Measurements from ENCODE around the gene DPYD.

Gene DPYD

GRCh38 chr1:97654876-97655585 lies 265.8 kb downstream of the DPYD start:
- Histone ChIP-seq H3K36me3 (ENCODE audit: insufficient read depth, insufficient read length, low read length) (no peaks in the 10 kb centered on the region), H3K9ac (ENCODE audit: insufficient read length, low read depth) (no peak overlapping the region), H3K4me3 (ENCODE audit: insufficient read length, low read depth) (no peak overlapping the region), H3K9me3 (ENCODE audit: insufficient read depth, low read length) (no peaks in the 10 kb centered on the region), H3K4me1 (ENCODE audit: insufficient read depth, insufficient read length) (no peaks in the 10 kb centered on the region), H3K27me3 (ENCODE audit: insufficient read depth, insufficient read length) (no peaks in the 10 kb centered on the region)
- DNase-seq (ENCODE audit: low read depth, low spot score) = no peak
- TF ChIP-seq ZNF274 (IDR thresholded peaks at IDR 0.05; ENCODE audit: low read depth, low read length) (no peak), YY1 (IDR thresholded peaks at IDR 0.05; ENCODE audit: insufficient read depth, insufficient read length) (no peak), SUZ12 (IDR thresholded peaks at IDR 0.05; ENCODE audit: extremely low read depth, insufficient read depth, insufficient read length) (no peak)

- no peak overlapping the region for H3K9ac ChIP-seq (ENCODE audit: insufficient read length, low read depth)
- TF ChIP-seq ZNF274 (IDR thresholded peaks at IDR 0.05; ENCODE audit: low read depth, low read length) (no peak), YY1 (IDR thresholded peaks at IDR 0.05; ENCODE audit: insufficient read depth, insufficient read length) (no peak), SUZ12 (IDR thresholded peaks at IDR 0.05; ENCODE audit: extremely low read depth, insufficient read depth, insufficient read length) (no peak)
- no peak for DNase-seq (ENCODE audit: low read depth, low spot score)
- H3K27me3 ChIP-seq (ENCODE audit: insufficient read depth, insufficient read length) = no peaks in the 10 kb centered on the region
- H3K36me3 ChIP-seq (ENCODE audit: insufficient read depth, insufficient read length, low read length) = no peaks in the 10 kb centered on the region
- H3K9me3 ChIP-seq (ENCODE audit: insufficient read depth, low read length) = peaks cover under 1% of the 10 kb centered on the region; the same call in 1 of the 2 replicates
- H3K4me1 ChIP-seq (ENCODE audit: insufficient read depth, insufficient read length) = no peaks in the 10 kb centered on the region
- H3K4me3 ChIP-seq (ENCODE audit: insufficient read length, low read depth) = no peak overlapping the region
Measured at GRCh38 chr1:97651250-97651649, 269.6 kb downstream of the DPYD start.

- Histone ChIP-seq H3K4me1 (ENCODE audit: insufficient read depth, insufficient read length) (no peaks in the 10 kb centered on the region), H3K9me3 (ENCODE audit: insufficient read depth, low read length) (peaks cover 7% of the 10 kb centered on the region; the same call in 1 of the 2 replicates), H3K36me3 (ENCODE audit: insufficient read depth, insufficient read length, low read length) (no peaks in the 10 kb centered on the region), H3K9ac (ENCODE audit: insufficient read length, low read depth) (no peak overlapping the region), H3K27me3 (ENCODE audit: insufficient read depth, insufficient read length) (no peaks in the 10 kb centered on the region), H3K4me3 (ENCODE audit: insufficient read length, low read depth) (no peak overlapping the region)
- no peak for DNase-seq (ENCODE audit: low read depth, low spot score)
- TF ChIP-seq SUZ12 (IDR thresholded peaks at IDR 0.05; ENCODE audit: extremely low read depth, insufficient read depth, insufficient read length) (no peak), ZNF274 (IDR thresholded peaks at IDR 0.05; ENCODE audit: low read depth, low read length) (no peak), YY1 (IDR thresholded peaks at IDR 0.05; ENCODE audit: insufficient read depth, insufficient read length) (no peak)
Measured at GRCh38 chr1:97649591-97649990, 271.2 kb downstream of the DPYD start.

GRCh38 chr1:97647776-97648175 lies 273.1 kb downstream of the DPYD start:
- TF ChIP-seq ZNF274 (IDR thresholded peaks at IDR 0.05; ENCODE audit: low read depth, low read length) (no peak), YY1 (IDR thresholded peaks at IDR 0.05; ENCODE audit: insufficient read depth, insufficient read length) (no peak), SUZ12 (IDR thresholded peaks at IDR 0.05; ENCODE audit: extremely low read depth, insufficient read depth, insufficient read length) (no peak)
- DNase-seq (ENCODE audit: low read depth, low spot score) = no peak

GRCh38 chr1:97646071-97646470 lies 274.8 kb downstream of the DPYD start:
- TF ChIP-seq ZNF274 (IDR thresholded peaks at IDR 0.05; ENCODE audit: low read depth, low read length) (no peak), YY1 (IDR thresholded peaks at IDR 0.05; ENCODE audit: insufficient read depth, insufficient read length) (no peak), SUZ12 (IDR thresholded peaks at IDR 0.05; ENCODE audit: extremely low read depth, insufficient read depth, insufficient read length) (no peak)
- Histone ChIP-seq H3K9me3 (ENCODE audit: insufficient read depth, low read length) (peaks cover 7% of the 10 kb centered on the region; the same call in 1 of the 2 replicates), H3K27me3 (ENCODE audit: insufficient read depth, insufficient read length) (no peaks in the 10 kb centered on the region), H3K4me1 (ENCODE audit: insufficient read depth, insufficient read length) (no peaks in the 10 kb centered on the region), H3K36me3 (ENCODE audit: insufficient read depth, insufficient read length, low read length) (no peaks in the 10 kb centered on the region), H3K4me3 (ENCODE audit: insufficient read length, low read depth) (no peak overlapping the region), H3K9ac (ENCODE audit: insufficient read length, low read depth) (no peak overlapping the region)
- DNase-seq (ENCODE audit: low read depth, low spot score) = no peak

More at GRCh38 chr1:97647776-97648175, 273.1 kb downstream of the DPYD start:
- Histone ChIP-seq H3K4me1 (ENCODE audit: insufficient read depth, insufficient read length) (no peaks in the 10 kb centered on the region), H3K9ac (ENCODE audit: insufficient read length, low read depth) (no peak overlapping the region), H3K36me3 (ENCODE audit: insufficient read depth, insufficient read length, low read length) (no peaks in the 10 kb centered on the region), H3K9me3 (ENCODE audit: insufficient read depth, low read length) (peaks cover 7% of the 10 kb centered on the region; the same call in 1 of the 2 replicates), H3K27me3 (ENCODE audit: insufficient read depth, insufficient read length) (no peaks in the 10 kb centered on the region), H3K4me3 (ENCODE audit: insufficient read length, low read depth) (no peak overlapping the region)

- no peak overlapping the region for H3K9ac ChIP-seq (ENCODE audit: insufficient read length, low read depth)
- H3K36me3 ChIP-seq (ENCODE audit: insufficient read depth, insufficient read length, low read length) = no peaks in the 10 kb centered on the region
- H3K4me1 ChIP-seq (ENCODE audit: insufficient read depth, insufficient read length) = no peaks in the 10 kb centered on the region
- no peak for DNase-seq (ENCODE audit: low read depth, low spot score)
- H3K27me3 ChIP-seq (ENCODE audit: insufficient read depth, insufficient read length) = no peaks in the 10 kb centered on the region
- peaks cover under 1% of the 10 kb centered on the region; the same call in 1 of the 2 replicates for H3K9me3 ChIP-seq (ENCODE audit: insufficient read depth, low read length)
- H3K4me3 ChIP-seq (ENCODE audit: insufficient read length, low read depth) = no peak overlapping the region
- TF ChIP-seq SUZ12 (IDR thresholded peaks at IDR 0.05; ENCODE audit: extremely low read depth, insufficient read depth, insufficient read length) (no peak), YY1 (IDR thresholded peaks at IDR 0.05; ENCODE audit: insufficient read depth, insufficient read length) (no peak), ZNF274 (IDR thresholded peaks at IDR 0.05; ENCODE audit: low read depth, low read length) (no peak)
Measured at GRCh38 chr1:97640677-97641076, 280.2 kb downstream of the DPYD start.

GRCh38 chr1:97636941-97637340 lies 283.9 kb downstream of the DPYD start:
- TF ChIP-seq YY1 (IDR thresholded peaks at IDR 0.05; ENCODE audit: insufficient read depth, insufficient read length) (no peak), SUZ12 (IDR thresholded peaks at IDR 0.05; ENCODE audit: extremely low read depth, insufficient read depth, insufficient read length) (no peak), ZNF274 (IDR thresholded peaks at IDR 0.05; ENCODE audit: low read depth, low read length) (no peak)
- no peaks in the 10 kb centered on the region for H3K9me3 ChIP-seq (ENCODE audit: insufficient read depth, low read length)
- no peaks in the 10 kb centered on the region for H3K4me1 ChIP-seq (ENCODE audit: insufficient read depth, insufficient read length)
- no peak overlapping the region for H3K9ac ChIP-seq (ENCODE audit: insufficient read length, low read depth)
- no peaks in the 10 kb centered on the region for H3K27me3 ChIP-seq (ENCODE audit: insufficient read depth, insufficient read length)
- no peaks in the 10 kb centered on the region for H3K36me3 ChIP-seq (ENCODE audit: insufficient read depth, insufficient read length, low read length)
- no peak for DNase-seq (ENCODE audit: low read depth, low spot score)
- H3K4me3 ChIP-seq (ENCODE audit: insufficient read length, low read depth) = no peak overlapping the region
